ENCODE measurements around the gene CTBP2.
A peak's percentile ranks its signal among the peaks of the same experiment; 100 is the strongest.

The CTBP2 gene

GRCh38 chr10:125201108-125201524 is 40.8 kb upstream of the CTBP2 start:
- H3K4me1 ChIP-seq: peaks cover 18% of the 10 kb centered on the region
- no peaks in the 10 kb centered on the region for H3K36me3 ChIP-seq
- no peak for TF ChIP-seq Cebpa-rat (IDR thresholded peaks at IDR 0.05)
- H3K9ac ChIP-seq: no peak overlapping the region
- H4K20me1 ChIP-seq: no peaks in the 10 kb centered on the region
- H3K4me3 ChIP-seq: no peak overlapping the region
- peak overlapping the region; percentile 29; the same call in 1 of the 2 replicates for H3K4me2 ChIP-seq
- H3K9me3 ChIP-seq: no peaks in the 10 kb centered on the region
- H3K27ac ChIP-seq: no peak overlapping the region
- no peaks in the 10 kb centered on the region for H3K27me3 ChIP-seq

- Histone ChIP-seq H3K27me3 (no peaks in the 10 kb centered on the region), H3K4me2 (no peak overlapping the region; the same call in 1 of the 2 replicates), H3K4me3 (no peak overlapping the region), H3K4me1 (peaks cover 25% of the 10 kb centered on the region), H4K20me1 (no peaks in the 10 kb centered on the region), H3K9ac (no peak overlapping the region), H3K36me3 (no peaks in the 10 kb centered on the region), H3K27ac (no peak overlapping the region), H3K9me3 (no peaks in the 10 kb centered on the region)
- no peak for TF ChIP-seq Cebpa-rat (IDR thresholded peaks at IDR 0.05)
Observed at GRCh38 chr10:125200396-125200795, 40.0 kb upstream of the CTBP2 start.

GRCh38 chr10:125199270-125199669 is 38.9 kb upstream of the CTBP2 start:
- TF ChIP-seq Cebpa-rat (IDR thresholded peaks at IDR 0.05): no peak
- H3K4me1 ChIP-seq: peaks cover 28% of the 10 kb centered on the region
- no peak overlapping the region for H3K9ac ChIP-seq
- H3K9me3 ChIP-seq: no peaks in the 10 kb centered on the region
- H3K36me3 ChIP-seq: no peaks in the 10 kb centered on the region
- H4K20me1 ChIP-seq: no peaks in the 10 kb centered on the region
- H3K4me2 ChIP-seq: no peak overlapping the region
- H3K27ac ChIP-seq: no peak overlapping the region
- H3K4me3 ChIP-seq: no peak overlapping the region
- H3K27me3 ChIP-seq: no peaks in the 10 kb centered on the region

- Histone ChIP-seq H3K4me3 (no peak overlapping the region), H3K9me3 (no peaks in the 10 kb centered on the region), H3K4me2 (no peak overlapping the region), H3K27me3 (no peaks in the 10 kb centered on the region), H3K9ac (no peak overlapping the region), H3K4me1 (peaks cover 17% of the 10 kb centered on the region), H3K27ac (no peak overlapping the region), H3K36me3 (no peaks in the 10 kb centered on the region), H4K20me1 (no peaks in the 10 kb centered on the region)
- no peak for TF ChIP-seq Cebpa-rat (IDR thresholded peaks at IDR 0.05)
Observed at GRCh38 chr10:125194814-125195213, 34.5 kb upstream of the CTBP2 start.

- H3K27ac ChIP-seq: no peak overlapping the region
- H4K20me1 ChIP-seq: no peaks in the 10 kb centered on the region
- H3K9me3 ChIP-seq: no peaks in the 10 kb centered on the region
- TF ChIP-seq Cebpa-rat (IDR thresholded peaks at IDR 0.05): no peak
- peaks cover 24% of the 10 kb centered on the region for H3K4me1 ChIP-seq
- no peak overlapping the region for H3K9ac ChIP-seq
- H3K4me2 ChIP-seq: no peak overlapping the region
- H3K4me3 ChIP-seq: no peak overlapping the region
- no peaks in the 10 kb centered on the region for H3K36me3 ChIP-seq
- no peaks in the 10 kb centered on the region for H3K27me3 ChIP-seq
Observed at GRCh38 chr10:125193306-125193877, 33.0 kb upstream of the CTBP2 start.

GRCh38 chr10:125192620-125193019 is 32.3 kb upstream of the CTBP2 start:
- H3K9me3 ChIP-seq: no peaks in the 10 kb centered on the region
- no peak for TF ChIP-seq Cebpa-rat (IDR thresholded peaks at IDR 0.05)
- H3K27me3 ChIP-seq: no peaks in the 10 kb centered on the region
- H3K4me3 ChIP-seq: no peak overlapping the region
- H3K36me3 ChIP-seq: no peaks in the 10 kb centered on the region
- no peak overlapping the region for H3K4me2 ChIP-seq
- no peak overlapping the region for H3K9ac ChIP-seq
- peaks cover 24% of the 10 kb centered on the region for H3K4me1 ChIP-seq
- H3K27ac ChIP-seq: no peak overlapping the region
- H4K20me1 ChIP-seq: no peaks in the 10 kb centered on the region

- TF ChIP-seq Cebpa-rat (IDR thresholded peaks at IDR 0.05): no peak
- H3K4me3 ChIP-seq: no peak overlapping the region
- no peaks in the 10 kb centered on the region for H3K27me3 ChIP-seq
- no peak overlapping the region for H3K27ac ChIP-seq
- H3K9ac ChIP-seq: no peak overlapping the region
- H3K36me3 ChIP-seq: no peaks in the 10 kb centered on the region
- H3K4me1 ChIP-seq: peaks cover 24% of the 10 kb centered on the region
- no peaks in the 10 kb centered on the region for H4K20me1 ChIP-seq
- no peak overlapping the region for H3K4me2 ChIP-seq
- no peaks in the 10 kb centered on the region for H3K9me3 ChIP-seq
Observed at GRCh38 chr10:125192005-125192404, 31.6 kb upstream of the CTBP2 start.

GRCh38 chr10:125190946-125191345 is 30.6 kb upstream of the CTBP2 start:
- Histone ChIP-seq H4K20me1 (no peaks in the 10 kb centered on the region), H3K9me3 (no peaks in the 10 kb centered on the region), H3K4me3 (no peak overlapping the region), H3K36me3 (no peaks in the 10 kb centered on the region), H3K4me2 (no peak overlapping the region), H3K9ac (no peak overlapping the region), H3K27ac (no peak overlapping the region), H3K27me3 (no peaks in the 10 kb centered on the region), H3K4me1 (peaks cover 15% of the 10 kb centered on the region)
- no peak for TF ChIP-seq Cebpa-rat (IDR thresholded peaks at IDR 0.05)

- TF ChIP-seq Cebpa-rat (IDR thresholded peaks at IDR 0.05): no peak
- Histone ChIP-seq H3K4me2 (no peak overlapping the region), H3K4me3 (no peak overlapping the region), H3K27me3 (no peaks in the 10 kb centered on the region), H3K9ac (no peak overlapping the region), H3K27ac (no peak overlapping the region), H3K36me3 (no peaks in the 10 kb centered on the region), H3K9me3 (no peaks in the 10 kb centered on the region), H4K20me1 (no peaks in the 10 kb centered on the region), H3K4me1 (peaks cover 10% of the 10 kb centered on the region)
Observed at GRCh38 chr10:125190414-125190813, 30.1 kb upstream of the CTBP2 start.

GRCh38 chr10:125189162-125189561 is 28.8 kb upstream of the CTBP2 start:
- Histone ChIP-seq H4K20me1 (no peaks in the 10 kb centered on the region), H3K4me2 (0 out of 2 replicates have a peak overlapping the region, but pooled peaks have one; percentile 14), H3K27me3 (no peaks in the 10 kb centered on the region), H3K36me3 (no peaks in the 10 kb centered on the region), H3K4me1 (peaks cover 7% of the 10 kb centered on the region), H3K27ac (no peak overlapping the region), H3K4me3 (no peak overlapping the region), H3K9ac (no peak overlapping the region), H3K9me3 (no peaks in the 10 kb centered on the region)
- no peak for TF ChIP-seq Cebpa-rat (IDR thresholded peaks at IDR 0.05)

All from BLaER1 (cell line).